CD4-positive, alpha-beta T cell treated with Interleukin-15 for 4 hours (primary cell): ENCODE data around the gene IFT52.
"Not testable (repeated sequence)": the region's sequence is repeated elsewhere in the genome, so short reads cannot be mapped to it uniquely, and the experiment has no call there.

ENCODE experiments used
- DNase-seq: peaks from one replicate; pipeline ENCODE4 v3.0.0-alpha.2; 2020; ENCODE audit warnings: low spot score

The IFT52 gene

DNA sequence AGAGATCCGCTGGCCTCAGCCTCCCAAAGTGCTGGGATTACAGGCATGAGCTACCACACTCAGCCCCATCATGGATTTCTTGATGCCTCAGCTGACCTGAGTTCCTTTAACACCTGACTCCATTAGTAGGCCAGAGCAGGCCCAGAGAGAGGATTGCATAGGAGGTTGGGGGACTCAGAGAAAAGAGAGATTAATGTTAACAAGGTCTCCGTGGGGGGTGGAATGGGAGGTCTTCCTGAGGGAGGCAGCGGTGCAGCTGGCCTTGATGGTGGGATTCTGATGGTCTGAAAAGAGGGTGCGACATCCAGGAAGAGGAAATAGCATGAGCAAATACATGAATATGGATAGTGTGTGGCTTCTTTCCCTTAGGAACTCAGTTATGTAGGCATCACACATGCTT is 22.0 kb upstream of the IFT52 start:
- no peak for DNase-seq

DNA sequence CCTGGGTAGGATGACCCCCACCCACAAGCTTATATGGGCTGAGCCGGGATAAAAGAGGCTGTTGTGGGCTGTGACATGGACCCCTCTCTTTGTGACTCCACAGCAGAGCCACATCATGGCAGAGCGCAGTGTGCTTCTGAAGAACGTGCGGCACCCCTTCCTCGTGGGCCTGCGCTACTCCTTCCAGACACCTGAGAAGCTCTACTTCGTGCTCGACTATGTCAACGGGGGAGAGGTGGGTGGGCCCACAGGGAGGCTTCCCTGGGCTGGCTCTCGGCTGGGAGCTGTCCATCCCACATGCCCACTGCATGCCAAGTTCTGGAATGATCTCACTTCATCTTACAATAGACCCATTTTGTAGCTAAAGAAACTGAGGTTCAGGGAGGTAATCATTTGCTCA is 21.5 kb upstream of the IFT52 start:
- no peak for DNase-seq

DNA sequence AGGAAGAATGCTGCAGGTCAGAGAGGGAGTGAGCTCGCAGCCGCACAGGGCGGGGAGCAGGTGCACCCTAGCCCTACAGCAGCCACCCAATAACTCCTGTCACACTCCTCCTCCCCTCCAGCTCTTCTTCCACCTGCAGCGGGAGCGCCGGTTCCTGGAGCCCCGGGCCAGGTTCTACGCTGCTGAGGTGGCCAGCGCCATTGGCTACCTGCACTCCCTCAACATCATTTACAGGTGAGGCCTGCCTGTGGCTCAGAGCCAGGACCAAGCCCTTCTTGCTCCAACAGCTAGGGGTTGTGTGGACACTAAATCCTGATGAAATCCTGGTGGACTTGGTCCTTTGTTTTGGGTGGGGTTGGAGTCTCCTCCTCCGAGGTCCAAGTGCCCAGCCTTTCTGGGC is 20.2 kb upstream of the IFT52 start:
- DNase-seq: no peak

DNA sequence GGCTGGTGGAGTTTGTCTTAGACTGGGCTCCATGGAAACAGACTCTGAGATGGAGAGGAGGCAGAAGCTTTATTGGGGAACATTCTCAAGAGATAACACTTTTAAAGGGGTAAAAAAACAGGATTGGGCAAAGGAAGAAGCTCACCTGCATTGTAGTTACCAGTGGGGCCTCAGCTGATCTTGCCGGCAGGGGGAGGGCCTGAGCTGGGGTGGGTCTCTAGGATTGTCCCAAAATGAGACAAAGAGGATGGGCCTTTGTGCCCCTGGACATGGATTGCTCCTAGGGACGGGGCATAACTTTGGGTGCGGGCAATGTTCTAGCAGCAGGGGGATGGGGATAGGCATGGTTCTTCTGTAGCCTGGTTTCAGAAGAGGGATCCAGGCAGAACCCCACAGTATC is 19.4 kb upstream of the IFT52 start:
- DNase-seq: no peak

DNA sequence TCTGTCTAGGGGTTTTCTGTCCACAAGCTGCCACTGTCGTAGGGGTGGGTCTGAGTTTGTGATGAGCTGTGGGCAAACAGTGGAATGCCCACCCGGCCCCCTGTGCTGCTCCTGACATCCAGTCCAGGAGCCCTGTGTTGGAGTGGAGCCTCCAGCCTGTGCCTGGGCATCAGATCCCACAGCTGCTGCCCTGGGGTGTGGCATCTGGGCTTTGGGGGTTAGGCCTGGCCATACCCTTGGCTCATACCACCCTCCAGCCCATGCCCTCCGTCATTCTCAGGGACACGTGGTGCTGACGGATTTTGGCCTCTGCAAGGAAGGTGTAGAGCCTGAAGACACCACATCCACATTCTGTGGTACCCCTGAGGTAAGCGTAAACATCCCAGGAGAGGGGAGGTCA is 19.0 kb upstream of the IFT52 start:
- DNase-seq: no peak

DNA sequence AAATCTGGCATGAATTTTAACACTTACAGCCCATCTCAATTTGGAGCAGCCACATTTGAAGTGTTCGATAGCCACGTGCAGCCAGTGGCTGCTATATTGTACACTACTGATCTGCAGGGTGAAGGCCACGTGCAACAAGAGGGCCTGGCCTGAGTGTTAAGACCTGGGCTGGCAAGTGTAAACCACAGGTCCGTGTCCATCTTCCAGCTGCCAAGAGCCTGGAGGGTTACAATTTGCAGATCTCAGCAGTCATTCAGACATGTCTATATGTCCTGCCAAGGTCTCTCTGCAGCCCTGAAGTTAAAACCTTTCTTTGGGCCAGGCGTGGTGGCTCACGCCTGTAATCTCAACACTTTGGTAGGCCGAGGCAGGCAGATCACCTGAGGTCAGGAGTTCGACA is 17.8 kb upstream of the IFT52 start:
- DNase-seq: no peak

DNA sequence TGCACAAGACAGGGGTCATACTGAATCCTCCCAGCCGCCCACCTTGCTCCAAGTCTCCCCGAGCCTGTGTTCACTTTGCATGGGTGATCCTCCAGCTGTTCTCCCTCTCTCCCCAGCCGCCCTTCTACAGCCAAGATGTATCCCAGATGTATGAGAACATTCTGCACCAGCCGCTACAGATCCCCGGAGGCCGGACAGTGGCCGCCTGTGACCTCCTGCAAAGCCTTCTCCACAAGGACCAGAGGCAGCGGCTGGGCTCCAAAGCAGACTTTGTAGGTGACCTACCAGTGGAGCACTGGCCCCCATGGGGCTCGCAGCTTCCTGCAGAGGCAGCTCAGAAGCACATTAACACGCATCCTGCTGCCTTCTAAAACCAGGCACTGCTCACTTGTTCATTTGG is 14.6 kb upstream of the IFT52 start:
- no peak for DNase-seq

DNA sequence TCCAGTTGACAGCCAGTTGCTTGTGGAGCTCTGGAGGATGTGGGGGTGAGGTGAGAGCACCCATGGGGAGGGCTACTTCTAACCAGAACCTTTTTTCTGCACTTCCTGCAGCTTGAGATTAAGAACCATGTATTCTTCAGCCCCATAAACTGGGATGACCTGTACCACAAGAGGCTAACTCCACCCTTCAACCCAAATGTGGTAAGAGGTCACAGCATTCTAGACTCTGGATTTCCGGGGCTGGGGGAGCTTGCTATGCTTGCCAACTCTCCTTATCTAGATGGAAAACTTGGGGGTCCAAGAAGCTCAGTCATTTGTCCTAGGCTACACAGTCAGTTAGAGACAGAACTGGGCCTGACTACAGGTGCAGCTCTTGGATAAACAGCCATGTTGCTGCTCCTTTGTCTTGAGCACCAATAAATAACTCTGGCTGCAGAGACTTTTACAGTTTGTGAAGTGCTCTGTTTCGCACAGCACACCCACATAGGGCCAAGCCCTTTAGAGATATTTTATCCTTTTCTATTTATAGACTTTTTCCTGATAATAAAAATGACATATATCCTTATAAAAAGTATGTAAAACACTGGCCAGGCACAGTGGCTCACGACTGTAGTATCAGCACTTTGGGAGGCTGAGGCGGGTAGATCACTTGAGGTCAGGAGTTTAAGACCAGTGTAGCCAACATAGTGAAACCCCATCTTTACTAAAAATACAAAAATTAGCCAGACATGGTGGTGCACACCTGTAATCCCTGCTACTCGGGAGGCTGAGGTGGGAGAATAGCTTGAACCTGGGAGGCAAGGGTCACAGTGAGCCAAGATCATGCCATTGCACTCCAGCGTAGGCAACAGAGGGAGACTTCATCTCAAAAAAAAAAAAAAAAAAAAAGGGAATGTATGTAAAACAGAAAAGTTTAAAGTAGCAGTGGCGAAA is 10.6 kb upstream of the IFT52 start:
- DNase-seq: no peak

DNA sequence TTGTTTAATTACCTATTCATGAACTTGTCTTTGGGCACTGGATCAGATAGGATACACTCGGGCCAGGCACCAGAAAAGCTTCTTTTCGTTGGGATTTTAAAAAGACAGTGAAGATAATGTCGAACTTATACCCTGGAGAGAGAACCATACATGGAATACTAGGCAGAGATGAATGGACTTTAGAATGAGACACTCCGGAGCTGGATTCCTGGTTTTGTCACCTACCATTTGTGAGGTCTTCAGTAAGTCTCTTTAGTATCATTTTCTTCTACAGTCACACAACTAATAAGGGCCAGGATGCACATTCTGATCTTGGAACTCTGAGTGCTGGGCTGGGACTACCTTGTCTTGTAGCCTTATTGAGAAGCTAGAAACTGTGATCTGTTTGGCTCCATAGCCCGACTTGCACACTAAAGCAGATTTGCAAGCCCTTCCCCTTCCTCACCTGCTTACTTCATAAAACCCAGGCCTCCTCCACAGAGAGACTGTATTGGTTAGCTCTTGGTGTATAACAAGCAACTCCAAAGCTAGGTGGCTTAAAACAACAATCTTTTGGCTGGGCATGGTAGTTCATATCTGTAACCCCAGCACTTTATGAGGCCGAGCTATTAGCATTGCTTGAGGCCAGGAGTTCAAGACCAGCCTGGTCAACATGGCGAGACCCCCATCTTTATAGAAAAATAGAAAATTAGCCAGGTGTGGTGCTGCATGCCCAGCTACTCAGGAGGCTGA is 7.4 kb upstream of the IFT52 start:
- DNase-seq: no peak

DNA sequence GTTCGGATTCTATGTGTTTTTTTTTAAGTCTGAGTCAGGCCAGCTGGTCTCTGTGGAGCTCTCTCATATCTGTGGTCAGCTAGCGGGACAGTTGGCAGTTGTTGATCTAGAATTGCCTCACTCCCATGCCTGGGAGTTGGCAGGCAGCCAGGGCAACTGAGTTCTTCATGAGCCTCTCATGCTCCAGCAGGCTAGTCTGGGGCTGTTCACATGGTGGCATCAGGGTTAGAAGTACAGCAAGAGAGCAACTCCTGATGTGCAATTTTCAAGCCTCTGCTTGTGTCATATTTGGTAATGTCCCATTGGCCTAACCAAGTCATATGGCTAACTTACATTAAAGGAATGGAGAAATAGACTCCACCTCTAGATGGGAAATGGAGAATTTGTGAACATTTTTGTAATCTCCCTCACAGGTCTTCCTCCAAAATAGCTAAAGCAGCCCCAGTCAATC is 6.7 kb upstream of the IFT52 start:
- DNase-seq: no peak

DNA sequence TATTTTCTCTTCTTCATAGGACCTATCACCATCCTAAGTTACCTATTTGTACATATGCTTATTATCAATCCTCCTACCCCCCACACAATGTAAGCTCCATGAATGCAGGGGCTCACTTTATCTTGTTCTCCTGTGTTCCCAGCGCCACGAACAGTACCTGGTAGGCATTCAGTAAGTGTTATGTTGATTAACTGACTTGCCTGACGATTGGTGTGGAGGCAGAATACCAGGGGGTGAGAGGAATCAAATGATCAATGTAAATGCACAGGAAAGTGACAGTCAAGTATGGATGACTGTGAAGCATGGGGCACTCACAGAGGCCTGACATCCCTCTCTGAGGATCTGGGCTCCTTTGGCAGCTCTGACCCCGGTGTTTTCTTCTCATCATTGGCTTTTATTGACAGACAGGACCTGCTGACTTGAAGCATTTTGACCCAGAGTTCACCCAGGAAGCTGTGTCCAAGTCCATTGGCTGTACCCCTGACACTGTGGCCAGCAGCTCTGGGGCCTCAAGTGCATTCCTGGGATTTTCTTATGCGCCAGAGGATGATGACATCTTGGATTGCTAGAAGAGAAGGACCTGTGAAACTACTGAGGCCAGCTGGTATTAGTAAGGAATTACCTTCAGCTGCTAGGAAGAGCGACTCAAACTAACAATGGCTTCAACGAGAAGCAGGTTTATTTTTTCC is 6.1 kb upstream of the IFT52 start:
- DNase-seq: no peak

DNA sequence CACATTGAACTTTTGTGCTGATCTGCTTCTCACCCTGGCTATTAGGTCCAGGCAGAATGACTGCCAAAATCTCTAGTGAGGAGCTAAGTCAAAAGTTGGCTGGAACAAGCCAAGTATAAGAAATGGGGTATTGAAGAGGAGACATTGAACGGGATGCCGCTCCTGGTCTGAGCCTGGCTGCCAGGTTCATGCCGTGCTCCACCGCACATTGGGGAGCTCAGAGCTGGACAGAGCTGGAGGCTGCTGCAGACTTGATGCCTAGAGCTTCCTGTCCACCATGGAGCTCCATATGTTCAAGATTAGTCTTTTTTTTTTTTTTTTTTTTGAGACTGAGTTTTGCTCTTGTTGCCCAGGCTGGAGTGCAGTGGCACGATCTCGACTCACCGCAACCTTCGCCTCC is 4.1 kb upstream of the IFT52 start:
- no peak for DNase-seq

DNA sequence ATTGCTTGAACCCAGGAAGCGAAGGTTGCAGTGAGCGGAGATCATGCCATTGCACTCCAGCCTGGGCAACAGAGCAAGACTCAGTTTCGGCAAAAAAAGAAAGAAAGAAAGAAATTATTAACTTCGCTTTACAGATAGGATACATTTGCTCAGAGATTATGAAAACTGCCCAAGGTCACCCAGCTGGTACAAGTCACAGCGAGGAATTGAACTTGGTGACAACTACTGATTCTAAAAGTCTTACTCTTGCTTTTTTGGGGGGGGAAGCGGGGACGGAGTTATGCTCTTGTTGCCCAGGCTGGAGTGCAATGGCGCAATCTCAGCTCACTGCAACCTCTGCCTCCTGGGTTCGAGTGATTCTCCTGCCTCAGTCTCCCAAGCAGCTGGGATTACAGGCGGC is 2.2 kb upstream of the IFT52 start:
- not testable (repeated sequence) for DNase-seq

DNA sequence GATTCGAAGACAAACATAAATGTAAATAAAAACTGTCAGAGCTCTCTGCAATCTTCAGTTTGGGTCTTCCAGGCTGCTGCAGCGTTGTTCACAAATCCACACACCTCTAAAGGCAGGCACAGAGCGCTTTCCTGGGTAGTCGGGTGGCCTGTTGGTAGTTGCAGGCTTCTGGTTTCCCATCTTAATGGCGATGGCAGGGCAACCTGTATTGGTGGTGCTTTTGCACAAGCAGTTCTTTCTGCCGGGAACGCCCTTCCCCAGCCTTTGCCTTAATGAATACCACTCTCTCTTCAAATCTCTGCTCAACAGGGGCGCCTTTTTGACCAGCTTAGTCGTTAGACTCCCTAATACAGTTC is 723 bp upstream of the IFT52 start:
- no peak for DNase-seq

DNA sequence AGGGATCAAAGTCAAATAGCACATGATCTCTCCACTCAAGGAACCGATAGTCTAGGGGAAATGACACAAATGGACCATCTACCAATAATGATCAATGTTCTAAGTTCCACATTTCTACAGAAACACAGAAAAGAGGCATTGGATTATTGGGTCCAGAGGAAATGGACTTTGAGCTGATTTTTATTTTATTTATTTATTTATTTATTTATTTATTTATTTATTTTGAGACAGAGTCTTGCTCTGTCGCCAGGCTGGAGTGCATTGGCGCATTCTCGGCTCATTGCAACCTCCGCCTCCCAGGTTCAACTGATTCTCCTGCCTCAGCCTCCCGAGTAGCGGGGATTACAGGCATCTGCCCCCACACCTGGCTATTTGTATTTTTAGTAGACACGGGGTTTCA is 11.2 kb downstream of the IFT52 start:
- not testable (repeated sequence) for DNase-seq

DNA sequence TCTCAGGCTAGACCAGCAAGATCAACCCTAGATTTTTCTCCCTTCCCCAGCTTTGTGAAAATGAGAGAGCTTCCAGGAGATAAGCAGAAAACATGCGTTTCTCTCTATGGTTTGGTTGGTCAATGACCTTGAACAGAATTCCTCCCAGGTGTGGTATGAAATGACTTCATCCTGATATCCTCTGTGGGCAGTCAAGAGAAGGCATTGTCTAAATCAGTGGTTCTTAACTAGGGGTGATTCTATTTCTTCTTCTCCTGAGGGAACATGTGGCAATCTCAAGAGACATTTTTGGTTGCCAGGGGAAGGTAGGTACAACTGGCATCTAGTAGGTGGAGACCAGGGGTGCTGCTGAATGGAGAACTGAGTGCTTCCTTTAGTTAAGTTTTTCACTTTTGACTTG is 12.4 kb downstream of the IFT52 start:
- no peak for DNase-seq

DNA sequence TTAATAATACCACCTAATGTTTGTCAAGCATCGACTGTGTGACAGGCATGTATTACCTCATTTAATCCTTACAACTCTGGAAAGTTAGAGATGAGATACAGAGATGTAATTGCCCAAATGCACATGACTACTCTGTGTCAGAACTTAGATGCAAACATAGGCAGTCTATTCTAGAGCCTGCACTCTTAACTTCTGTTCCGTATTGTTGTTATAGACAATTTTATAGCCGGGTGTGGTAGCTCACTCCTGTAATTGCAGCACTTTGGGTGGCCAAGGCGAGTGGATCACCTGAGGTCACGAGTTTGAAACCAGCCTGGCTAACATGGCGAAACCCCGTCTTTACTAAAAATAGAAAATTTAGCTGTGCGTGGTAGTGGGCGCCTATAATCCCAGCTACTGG is 15.0 kb downstream of the IFT52 start:
- DNase-seq: no peak

DNA sequence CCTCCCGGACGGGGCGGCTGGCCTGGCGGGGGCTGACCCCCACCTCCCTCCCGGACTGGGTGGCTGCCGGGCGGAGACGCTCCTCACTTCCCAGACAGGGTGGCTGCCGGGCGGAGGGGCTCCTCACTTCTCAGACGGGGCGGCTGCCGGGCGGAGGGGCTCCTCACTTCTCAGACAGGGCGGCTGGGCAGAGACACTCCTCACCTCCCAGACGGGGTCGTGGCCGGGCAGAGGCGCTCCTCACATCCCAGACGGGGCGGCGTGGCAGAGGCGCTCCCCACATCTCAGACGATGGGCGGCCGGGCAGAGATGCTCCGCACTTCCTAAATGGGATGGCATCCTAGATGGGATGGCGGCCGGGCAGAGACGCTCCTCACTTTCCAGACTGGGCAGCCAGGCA is 16.5 kb downstream of the IFT52 start:
- DNase-seq: not testable (repeated sequence)

DNA sequence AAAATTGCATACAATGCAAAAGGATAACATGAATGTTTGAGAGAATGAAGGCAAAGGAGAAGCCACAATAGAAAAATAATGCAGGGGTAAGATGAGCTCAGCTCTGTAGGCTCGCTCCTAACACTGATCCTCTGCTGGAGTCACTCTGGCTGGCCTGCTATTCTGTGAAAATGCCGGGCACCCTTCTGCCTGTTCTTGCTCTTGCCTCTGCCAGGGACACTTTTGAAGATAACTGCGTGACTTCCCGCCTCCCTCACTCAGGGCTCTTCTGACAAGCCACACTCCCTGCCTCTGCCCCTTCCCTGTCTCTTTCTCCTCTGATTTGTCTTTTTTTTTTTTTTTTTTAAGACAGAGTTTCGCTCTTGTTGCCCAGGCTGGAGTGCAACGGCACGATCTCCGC is 40.9 kb downstream of the IFT52 start:
- no peak for DNase-seq

DNA sequence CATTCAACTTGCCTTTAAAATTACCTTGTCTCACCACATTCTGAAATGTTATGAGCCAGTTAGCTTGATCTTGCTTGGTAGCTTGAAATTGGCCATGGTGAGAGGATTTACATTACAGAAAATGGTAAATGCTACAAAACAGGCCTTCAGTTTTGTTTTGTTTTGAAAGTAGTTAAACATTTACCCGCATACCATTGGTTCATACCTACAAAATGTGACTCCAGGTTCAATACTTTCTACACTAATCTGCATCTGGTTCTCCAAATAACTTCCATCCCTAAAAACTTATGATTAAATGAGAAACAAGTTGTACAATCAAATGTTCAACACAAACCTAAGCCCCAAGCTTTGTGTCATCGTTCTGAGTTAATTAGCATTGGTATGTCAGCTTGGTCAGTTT is 45.7 kb downstream of the IFT52 start:
- DNase-seq: no peak

DNA sequence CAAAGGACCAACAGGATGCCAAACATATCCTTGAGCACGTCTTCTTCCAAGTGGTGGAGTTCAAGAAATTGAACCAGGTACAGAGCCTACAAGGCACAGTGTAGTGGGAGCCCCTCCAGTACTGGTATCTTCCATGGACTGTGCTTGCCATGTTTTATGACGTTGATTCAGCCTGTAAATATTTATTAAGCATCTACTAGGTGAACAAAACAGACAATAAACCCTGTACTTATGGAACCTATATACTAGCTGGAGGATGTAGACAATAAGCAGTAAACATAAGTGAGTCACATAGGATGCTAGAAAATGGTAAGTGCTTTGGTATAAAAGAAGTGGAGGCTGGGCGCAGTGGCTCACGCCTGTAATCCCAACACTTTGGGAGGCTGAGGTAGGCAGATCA is 51.8 kb downstream of the IFT52 start:
- DNase-seq: no peak

DNA sequence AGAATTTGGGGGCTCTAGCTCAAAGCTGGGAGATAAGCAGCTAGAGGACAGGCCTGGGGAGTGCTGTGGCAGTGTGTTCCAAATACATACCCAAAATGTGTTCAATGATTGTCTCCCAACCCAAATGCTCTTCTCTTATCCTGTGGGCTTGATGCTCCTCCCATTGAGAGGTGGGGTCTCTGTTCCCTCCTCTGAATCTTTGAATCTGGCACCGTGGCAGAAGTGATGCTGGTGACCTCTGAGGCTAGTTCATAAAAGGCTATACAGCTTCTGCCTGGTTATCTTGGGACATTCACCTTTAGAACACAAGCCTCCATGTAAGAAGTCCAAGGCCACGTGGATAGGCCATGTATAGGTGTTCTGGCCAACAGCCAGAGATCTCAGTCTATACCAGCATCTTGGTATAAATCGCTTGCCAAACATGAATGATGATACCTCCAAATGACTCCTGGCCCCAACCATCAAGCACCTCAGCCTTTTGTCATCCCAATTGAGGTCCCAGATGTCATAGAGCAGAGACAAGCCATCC is 60.3 kb downstream of the IFT52 start:
- no peak for DNase-seq
